ENCODE measurements around the gene CROCC.
"Not testable (repeated sequence)": the region's sequence is repeated elsewhere in the genome, so short reads cannot be mapped to it uniquely, and the experiment has no call there.

CROCC gene

GRCh38 chr1:16921391-16922185 is at the start of gene CROCC:
CROCC (plus strand) TSS chr1:16921931; CDS start chr1:16922019, 88 bp downstream.
- DNase-seq (ENCODE audit: low read depth), result no peak

GRCh38 chr1:16872152-16873075 is 49.3 kb upstream of the CROCC start:
- DNase-seq (ENCODE audit: low read depth), result peak; percentile 55

GRCh38 chr1:16873076-16873879 is 48.5 kb upstream of the CROCC start:
- DNase-seq (ENCODE audit: low read depth), result not testable (repeated sequence)

- not testable (repeated sequence) for DNase-seq (ENCODE audit: low read depth)
Measured at GRCh38 chr1:16874968-16875765, 46.6 kb upstream of the CROCC start.

- not testable (repeated sequence) for DNase-seq (ENCODE audit: low read depth)
Measured at GRCh38 chr1:16881742-16882141, 40.0 kb upstream of the CROCC start.

- DNase-seq (ENCODE audit: low read depth), result no peak
Measured at GRCh38 chr1:16882986-16883385, 38.7 kb upstream of the CROCC start.

- DNase-seq (ENCODE audit: low read depth), result not testable (repeated sequence)
Measured at GRCh38 chr1:16884487-16884886, 37.2 kb upstream of the CROCC start.

GRCh38 chr1:16886860-16887605 is 34.7 kb upstream of the CROCC start:
- DNase-seq (ENCODE audit: low read depth), result no peak

- DNase-seq (ENCODE audit: low read depth), result peak; percentile 61
Measured at GRCh38 chr1:16888860-16889816, 32.6 kb upstream of the CROCC start.

- DNase-seq (ENCODE audit: low read depth), result not testable (repeated sequence)
Measured at GRCh38 chr1:16890539-16891021, 31.2 kb upstream of the CROCC start.

GRCh38 chr1:16891057-16891456 is 30.7 kb upstream of the CROCC start:
- not testable (repeated sequence) for DNase-seq (ENCODE audit: low read depth)

- DNase-seq (ENCODE audit: low read depth), result not testable (repeated sequence)
Measured at GRCh38 chr1:16892978-16893525, 28.7 kb upstream of the CROCC start.

- DNase-seq (ENCODE audit: low read depth), result not testable (repeated sequence)
Measured at GRCh38 chr1:16893796-16894195, 27.9 kb upstream of the CROCC start.

- DNase-seq (ENCODE audit: low read depth), result not testable (repeated sequence)
Measured at GRCh38 chr1:16894338-16894737, 27.4 kb upstream of the CROCC start.

GRCh38 chr1:16895233-16895597 is 26.5 kb upstream of the CROCC start:
- not testable (repeated sequence) for DNase-seq (ENCODE audit: low read depth)

- DNase-seq (ENCODE audit: low read depth), result peak; percentile 71
Measured at GRCh38 chr1:16895598-16896315, 26.0 kb upstream of the CROCC start, which contains the start of gene RNU1-2. RNU1-2 (plus strand) TSS chr1:16895980.

GRCh38 chr1:16896316-16897055 is 25.2 kb upstream of the CROCC start:
- DNase-seq (ENCODE audit: low read depth), result peak; percentile 73
